ENCODE measurements around the gene TULP4.

- TF ChIP-seq ZBTB10 (tag by site-specific recombination; IDR thresholded peaks at IDR 0.05) (no peak), ZNF391 (tag by site-specific recombination; IDR thresholded peaks at IDR 0.05; ENCODE audit: borderline replicate concordance, low read depth) (no peak), CTCF (tag by site-specific recombination; IDR thresholded peaks at IDR 0.05) (no peak), ZNF341 (tag by site-specific recombination; IDR thresholded peaks at IDR 0.05; ENCODE audit: low read depth) (no peak), ZNF350 (tag by site-specific recombination; IDR thresholded peaks at IDR 0.05) (no peak), INSM2 (tag by site-specific recombination; IDR thresholded peaks at IDR 0.05) (no peak), ZBTB11 (tag by site-specific recombination; conservative IDR thresholded peaks at IDR 0.05; ENCODE audit: low read depth) (no peak), MYNN (tag by site-specific recombination; IDR thresholded peaks at IDR 0.05; ENCODE audit: borderline replicate concordance) (no peak), ZNF580 (tag by site-specific recombination; IDR thresholded peaks at IDR 0.05) (no peak), ZBTB49 (tag by site-specific recombination; IDR thresholded peaks at IDR 0.05; ENCODE audit: low read depth) (no peak), ZNF660 (tag by site-specific recombination; IDR thresholded peaks at IDR 0.05) (no peak), ZNF274 (IDR thresholded peaks at IDR 0.05; ENCODE audit: low read length) (no peak), ZNF274 (tag by site-specific recombination; IDR thresholded peaks at IDR 0.05; ENCODE audit: borderline replicate concordance) (no peak), ZNF37A (tag by site-specific recombination; IDR thresholded peaks at IDR 0.05) (no peak), ZNF266 (tag by site-specific recombination; IDR thresholded peaks at IDR 0.05; ENCODE audit: low read depth) (no peak)
These were observed 26.6 kb upstream of the TULP4 start for GRCh38 chr6:158285656-158286021.

Measured in HEK293 (cell line).